ENCODE measurements around the gene VASP.

Gene VASP

GRCh38 chr19:45526143-45526542, 18.9 kb downstream of the VASP start:
- Histone ChIP-seq H3K9ac (ENCODE audit: low read depth, low read length) (no peak overlapping the region), H3K36me3 (ENCODE audit: control insufficient read depth, insufficient read depth, low read length) (peaks cover 24% of the 10 kb centered on the region), H3K4me1 (ENCODE audit: control insufficient read depth, insufficient read depth, low read length) (peaks cover 6% of the 10 kb centered on the region), H3K4me3 (ENCODE audit: low read depth, low read length) (no peak overlapping the region), H3K27me3 (ENCODE audit: control insufficient read depth, insufficient read depth, low read length) (peaks cover 4% of the 10 kb centered on the region), H3K9me3 (ENCODE audit: control insufficient read depth, insufficient read depth, low read length) (no peaks in the 10 kb centered on the region)

GRCh38 chr19:45526971-45527370, 19.7 kb downstream of the VASP start:
- H3K36me3 ChIP-seq (ENCODE audit: control insufficient read depth, insufficient read depth, low read length) = peaks cover 20% of the 10 kb centered on the region

GRCh38 chr19:45527731-45528130, 20.5 kb downstream of the VASP start:
- Histone ChIP-seq H3K36me3 (ENCODE audit: control insufficient read depth, insufficient read depth, low read length) (peaks cover 20% of the 10 kb centered on the region), H3K27me3 (ENCODE audit: control insufficient read depth, insufficient read depth, low read length) (peaks cover 4% of the 10 kb centered on the region), H3K9me3 (ENCODE audit: control insufficient read depth, insufficient read depth, low read length) (no peaks in the 10 kb centered on the region), H3K9ac (ENCODE audit: low read depth, low read length) (no peak overlapping the region), H3K4me1 (ENCODE audit: control insufficient read depth, insufficient read depth, low read length) (peaks cover 6% of the 10 kb centered on the region), H3K4me3 (ENCODE audit: low read depth, low read length) (peak overlapping the region; percentile 92)

More at GRCh38 chr19:45526971-45527370, 19.7 kb downstream of the VASP start:
- peaks cover 4% of the 10 kb centered on the region for H3K27me3 ChIP-seq (ENCODE audit: control insufficient read depth, insufficient read depth, low read length)
- H3K4me3 ChIP-seq (ENCODE audit: low read depth, low read length) = no peak overlapping the region
- H3K9me3 ChIP-seq (ENCODE audit: control insufficient read depth, insufficient read depth, low read length) = no peaks in the 10 kb centered on the region
- peaks cover 6% of the 10 kb centered on the region for H3K4me1 ChIP-seq (ENCODE audit: control insufficient read depth, insufficient read depth, low read length)
- H3K9ac ChIP-seq (ENCODE audit: low read depth, low read length) = no peak overlapping the region

GRCh38 chr19:45528149-45528743, 21.0 kb downstream of the VASP start:
- peak overlapping the region; percentile 92 for H3K4me3 ChIP-seq (ENCODE audit: low read depth, low read length)
- peaks cover 4% of the 10 kb centered on the region for H3K27me3 ChIP-seq (ENCODE audit: control insufficient read depth, insufficient read depth, low read length)
- peaks cover 20% of the 10 kb centered on the region for H3K36me3 ChIP-seq (ENCODE audit: control insufficient read depth, insufficient read depth, low read length)
- peaks cover 6% of the 10 kb centered on the region for H3K4me1 ChIP-seq (ENCODE audit: control insufficient read depth, insufficient read depth, low read length)
- H3K9ac ChIP-seq (ENCODE audit: low read depth, low read length) = no peak overlapping the region
- no peaks in the 10 kb centered on the region for H3K9me3 ChIP-seq (ENCODE audit: control insufficient read depth, insufficient read depth, low read length)

- H3K27me3 ChIP-seq (ENCODE audit: control insufficient read depth, insufficient read depth, low read length) = peaks cover 4% of the 10 kb centered on the region
- H3K36me3 ChIP-seq (ENCODE audit: control insufficient read depth, insufficient read depth, low read length) = peaks cover 20% of the 10 kb centered on the region
- H3K4me1 ChIP-seq (ENCODE audit: control insufficient read depth, insufficient read depth, low read length) = peaks cover 6% of the 10 kb centered on the region
- no peak overlapping the region for H3K9ac ChIP-seq (ENCODE audit: low read depth, low read length)
- H3K4me3 ChIP-seq (ENCODE audit: low read depth, low read length) = peak overlapping the region; percentile 92
- H3K9me3 ChIP-seq (ENCODE audit: control insufficient read depth, insufficient read depth, low read length) = no peaks in the 10 kb centered on the region
These were observed 21.6 kb downstream of the VASP start for GRCh38 chr19:45528744-45529419.

- H3K27me3 ChIP-seq (ENCODE audit: control insufficient read depth, insufficient read depth, low read length) = peaks cover 4% of the 10 kb centered on the region
- H3K9me3 ChIP-seq (ENCODE audit: control insufficient read depth, insufficient read depth, low read length) = no peaks in the 10 kb centered on the region
- peak overlapping the region; percentile 92 for H3K4me3 ChIP-seq (ENCODE audit: low read depth, low read length)
- peaks cover 18% of the 10 kb centered on the region for H3K36me3 ChIP-seq (ENCODE audit: control insufficient read depth, insufficient read depth, low read length)
- no peak overlapping the region for H3K9ac ChIP-seq (ENCODE audit: low read depth, low read length)
- peaks cover 6% of the 10 kb centered on the region for H3K4me1 ChIP-seq (ENCODE audit: control insufficient read depth, insufficient read depth, low read length)
These were observed 22.1 kb downstream of the VASP start for GRCh38 chr19:45529420-45529785.

GRCh38 chr19:45531349-45531748, 24.1 kb downstream of the VASP start:
- H3K9me3 ChIP-seq (ENCODE audit: control insufficient read depth, insufficient read depth, low read length) = no peaks in the 10 kb centered on the region
- H3K9ac ChIP-seq (ENCODE audit: low read depth, low read length) = no peak overlapping the region
- peaks cover 2% of the 10 kb centered on the region for H3K36me3 ChIP-seq (ENCODE audit: control insufficient read depth, insufficient read depth, low read length)
- peaks cover 4% of the 10 kb centered on the region for H3K27me3 ChIP-seq (ENCODE audit: control insufficient read depth, insufficient read depth, low read length)
- no peak overlapping the region for H3K4me3 ChIP-seq (ENCODE audit: low read depth, low read length)
- peaks cover 6% of the 10 kb centered on the region for H3K4me1 ChIP-seq (ENCODE audit: control insufficient read depth, insufficient read depth, low read length)

- no peak overlapping the region for H3K4me3 ChIP-seq (ENCODE audit: low read depth, low read length)
- no peak overlapping the region for H3K9ac ChIP-seq (ENCODE audit: low read depth, low read length)
- H3K36me3 ChIP-seq (ENCODE audit: control insufficient read depth, insufficient read depth, low read length) = no peaks in the 10 kb centered on the region
- H3K27me3 ChIP-seq (ENCODE audit: control insufficient read depth, insufficient read depth, low read length) = no peaks in the 10 kb centered on the region
- H3K9me3 ChIP-seq (ENCODE audit: control insufficient read depth, insufficient read depth, low read length) = no peaks in the 10 kb centered on the region
- H3K4me1 ChIP-seq (ENCODE audit: control insufficient read depth, insufficient read depth, low read length) = no peaks in the 10 kb centered on the region
These were observed 32.2 kb downstream of the VASP start for GRCh38 chr19:45539459-45539858.

GRCh38 chr19:45542234-45542668, 35.0 kb downstream of the VASP start:
- no peak overlapping the region for H3K4me3 ChIP-seq (ENCODE audit: low read depth, low read length)
- H3K4me1 ChIP-seq (ENCODE audit: control insufficient read depth, insufficient read depth, low read length) = no peaks in the 10 kb centered on the region
- H3K9me3 ChIP-seq (ENCODE audit: control insufficient read depth, insufficient read depth, low read length) = no peaks in the 10 kb centered on the region
- H3K36me3 ChIP-seq (ENCODE audit: control insufficient read depth, insufficient read depth, low read length) = no peaks in the 10 kb centered on the region
- no peak overlapping the region for H3K9ac ChIP-seq (ENCODE audit: low read depth, low read length)
- H3K27me3 ChIP-seq (ENCODE audit: control insufficient read depth, insufficient read depth, low read length) = no peaks in the 10 kb centered on the region

- no peaks in the 10 kb centered on the region for H3K36me3 ChIP-seq (ENCODE audit: control insufficient read depth, insufficient read depth, low read length)
- peaks cover 4% of the 10 kb centered on the region for H3K4me1 ChIP-seq (ENCODE audit: control insufficient read depth, insufficient read depth, low read length)
- H3K4me3 ChIP-seq (ENCODE audit: low read depth, low read length) = no peak overlapping the region
- H3K9ac ChIP-seq (ENCODE audit: low read depth, low read length) = no peak overlapping the region
- H3K27me3 ChIP-seq (ENCODE audit: control insufficient read depth, insufficient read depth, low read length) = no peaks in the 10 kb centered on the region
- H3K9me3 ChIP-seq (ENCODE audit: control insufficient read depth, insufficient read depth, low read length) = no peaks in the 10 kb centered on the region
These were observed 40.0 kb downstream of the VASP start for GRCh38 chr19:45547211-45547770.

GRCh38 chr19:45547965-45548609, 40.8 kb downstream of the VASP start:
- no peak overlapping the region for H3K4me3 ChIP-seq (ENCODE audit: low read depth, low read length)
- no peaks in the 10 kb centered on the region for H3K36me3 ChIP-seq (ENCODE audit: control insufficient read depth, insufficient read depth, low read length)
- H3K27me3 ChIP-seq (ENCODE audit: control insufficient read depth, insufficient read depth, low read length) = no peaks in the 10 kb centered on the region
- peaks cover 4% of the 10 kb centered on the region for H3K4me1 ChIP-seq (ENCODE audit: control insufficient read depth, insufficient read depth, low read length)
- no peak overlapping the region for H3K9ac ChIP-seq (ENCODE audit: low read depth, low read length)
- no peaks in the 10 kb centered on the region for H3K9me3 ChIP-seq (ENCODE audit: control insufficient read depth, insufficient read depth, low read length)

All from iPS-15b (cell line).